RWPE2 (cell line): ENCODE data around the gene AHSG.

Experiments
- ATAC-seq: fragments of 200-7000 bp; cut with Tn5 transposase; 3 replicates; pipeline ENCODE4 v1.9.1; 2021; ENCODE audit warnings: low read depth
- DNase-seq: peaks from one replicate; pipeline ENCODE4 v3.0.0-alpha.2; 2020; ENCODE audit warnings: low spot score
- H3K27ac ChIP-seq: fragments of 450-650 bp; 2 replicates; pipeline ENCODE4 v1.5.1; 2017; ENCODE audit warnings: mild to moderate bottlenecking; ENCODE audit not compliant: poor library complexity, severe bottlenecking
- H3K27me3 ChIP-seq: fragments of 250-450 bp; sonication (Bioruptor Pico); 2 replicates; pipeline ENCODE4 v1.5.1; 2021; ENCODE audit warnings: mild to moderate bottlenecking, moderate library complexity; ENCODE audit not compliant: insufficient read depth, poor library complexity, severe bottlenecking
- H3K36me3 ChIP-seq: fragments of 250-450 bp; sonication (Bioruptor Pico); 2 replicates; pipeline ENCODE4 v1.5.1; 2020; ENCODE audit warnings: low read depth, mild to moderate bottlenecking, moderate library complexity
- H3K4me1 ChIP-seq: fragments of 250-450 bp; sonication (Bioruptor Pico); 2 replicates; pipeline ENCODE4 v1.5.1; 2021; ENCODE audit warnings: mild to moderate bottlenecking, moderate library complexity; ENCODE audit not compliant: insufficient read depth, poor library complexity, severe bottlenecking
- H3K4me3 ChIP-seq: fragments of 250-450 bp; sonication (Bioruptor Pico); 2 replicates; pipeline ENCODE4 v1.5.1; 2021; ENCODE audit warnings: mild to moderate bottlenecking, moderate library complexity; ENCODE audit not compliant: severe bottlenecking
- H3K9me3 ChIP-seq: fragments of 250-450 bp; sonication (Bioruptor Pico); 2 replicates; pipeline ENCODE4 v1.5.1; 2021; ENCODE audit warnings: mild to moderate bottlenecking, moderate library complexity; ENCODE audit not compliant: severe bottlenecking
- TF ChIP-seq, protein P1 (sequence below): fragments of 450-650 bp; IDR thresholded peaks from one replicate; pipeline ENCODE4 v1.5.1; 2017; ENCODE audit warnings: mild to moderate bottlenecking, moderate library complexity; ENCODE audit not compliant: poor library complexity, severe bottlenecking

Gene AHSG

DNA sequence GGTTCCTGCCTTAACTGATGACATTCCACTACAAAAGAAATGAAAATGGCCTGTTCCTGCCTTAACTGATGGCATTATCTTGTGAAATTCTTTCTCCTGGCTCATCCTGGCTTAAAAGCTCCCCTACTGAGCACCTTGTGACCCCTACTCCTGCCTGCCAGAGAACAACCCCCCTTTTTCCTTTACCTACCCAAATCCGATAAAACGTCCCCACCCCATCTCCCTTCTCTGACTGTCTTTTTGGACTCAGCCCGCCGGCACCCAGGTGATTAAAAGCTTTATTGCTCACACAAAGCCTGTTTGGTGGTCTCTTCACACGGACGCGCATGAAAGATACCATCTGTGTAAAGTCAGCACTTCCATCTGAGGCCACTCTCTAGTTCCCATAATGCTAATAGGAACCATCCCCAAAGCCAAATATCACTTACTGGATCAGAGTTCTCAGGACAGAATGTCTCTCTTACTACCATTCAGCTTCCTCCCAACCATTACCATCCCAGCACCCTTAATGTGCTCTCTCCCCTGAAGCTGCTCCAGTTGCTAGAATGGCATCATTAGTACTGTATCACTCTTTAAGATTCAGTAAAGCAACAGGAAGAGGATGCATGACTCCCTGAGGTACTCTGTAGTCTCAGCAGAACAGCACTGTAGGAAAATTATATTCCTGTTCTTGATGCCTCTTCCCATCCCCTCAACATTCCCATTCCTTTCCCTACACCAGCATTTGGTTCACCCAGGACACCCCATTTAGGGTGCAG is 50.7 kb downstream of the AHSG start:
- no peak for DNase-seq
- no peak overlapping the region for H3K27ac ChIP-seq
- no peak overlapping the region for H3K4me3 ChIP-seq
- no peak for ATAC-seq
- H3K4me1 ChIP-seq = no peaks in the 10 kb centered on the region
- H3K27me3 ChIP-seq = no peaks in the 10 kb centered on the region
- TF ChIP-seq, protein P1, sequence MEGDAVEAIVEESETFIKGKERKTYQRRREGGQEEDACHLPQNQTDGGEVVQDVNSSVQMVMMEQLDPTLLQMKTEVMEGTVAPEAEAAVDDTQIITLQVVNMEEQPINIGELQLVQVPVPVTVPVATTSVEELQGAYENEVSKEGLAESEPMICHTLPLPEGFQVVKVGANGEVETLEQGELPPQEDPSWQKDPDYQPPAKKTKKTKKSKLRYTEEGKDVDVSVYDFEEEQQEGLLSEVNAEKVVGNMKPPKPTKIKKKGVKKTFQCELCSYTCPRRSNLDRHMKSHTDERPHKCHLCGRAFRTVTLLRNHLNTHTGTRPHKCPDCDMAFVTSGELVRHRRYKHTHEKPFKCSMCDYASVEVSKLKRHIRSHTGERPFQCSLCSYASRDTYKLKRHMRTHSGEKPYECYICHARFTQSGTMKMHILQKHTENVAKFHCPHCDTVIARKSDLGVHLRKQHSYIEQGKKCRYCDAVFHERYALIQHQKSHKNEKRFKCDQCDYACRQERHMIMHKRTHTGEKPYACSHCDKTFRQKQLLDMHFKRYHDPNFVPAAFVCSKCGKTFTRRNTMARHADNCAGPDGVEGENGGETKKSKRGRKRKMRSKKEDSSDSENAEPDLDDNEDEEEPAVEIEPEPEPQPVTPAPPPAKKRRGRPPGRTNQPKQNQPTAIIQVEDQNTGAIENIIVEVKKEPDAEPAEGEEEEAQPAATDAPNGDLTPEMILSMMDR = no peak
- H3K9me3 ChIP-seq = no peaks in the 10 kb centered on the region
- H3K36me3 ChIP-seq = no peaks in the 10 kb centered on the region

DNA sequence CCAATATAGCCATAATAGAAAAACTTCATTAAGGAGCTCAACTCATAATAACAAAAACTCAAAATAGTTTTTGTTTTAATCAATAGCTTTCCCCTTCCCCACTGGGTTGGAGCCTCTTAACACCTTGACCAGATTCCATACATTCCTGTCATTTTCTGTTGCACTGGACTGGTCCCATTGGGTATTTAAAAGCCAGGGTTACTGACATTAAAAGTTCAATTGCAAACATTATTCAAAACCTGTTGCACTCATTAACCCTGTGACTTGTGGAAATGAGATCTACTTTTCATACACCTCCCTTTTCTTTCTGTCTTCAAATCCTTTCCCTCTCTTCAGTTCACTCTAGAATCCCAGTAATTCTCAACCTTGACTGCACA is 51.2 kb downstream of the AHSG start:
- no peak overlapping the region for H3K27ac ChIP-seq
- no peaks in the 10 kb centered on the region for H3K36me3 ChIP-seq
- peaks cover 4% of the 10 kb centered on the region for H3K4me1 ChIP-seq
- no peak for DNase-seq
- TF ChIP-seq, protein P1 = no peak
- no peak overlapping the region for H3K4me3 ChIP-seq
- no peaks in the 10 kb centered on the region for H3K27me3 ChIP-seq
- H3K9me3 ChIP-seq = no peaks in the 10 kb centered on the region
- no peak for ATAC-seq

DNA sequence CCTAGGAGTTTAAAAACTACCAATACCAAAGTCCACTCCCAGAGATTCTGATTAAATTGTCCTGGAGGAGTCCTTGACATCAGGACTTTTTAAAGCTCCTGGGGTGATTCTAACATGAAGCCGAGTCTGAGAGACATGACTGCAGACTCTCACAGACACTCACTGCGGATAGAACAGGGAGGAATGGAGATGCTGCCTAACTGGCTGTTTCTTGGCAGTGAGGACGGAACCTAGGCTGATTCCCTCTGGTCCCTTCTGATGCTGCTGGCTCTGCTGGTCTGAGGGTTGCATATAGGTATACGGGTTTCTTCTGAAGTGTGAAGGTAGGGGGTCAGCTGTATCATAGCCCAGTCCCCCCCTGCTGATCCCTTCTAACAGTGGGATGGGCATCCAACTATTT is 51.6 kb downstream of the AHSG start:
- ATAC-seq = no peak
- no peak overlapping the region for H3K27ac ChIP-seq

DNA sequence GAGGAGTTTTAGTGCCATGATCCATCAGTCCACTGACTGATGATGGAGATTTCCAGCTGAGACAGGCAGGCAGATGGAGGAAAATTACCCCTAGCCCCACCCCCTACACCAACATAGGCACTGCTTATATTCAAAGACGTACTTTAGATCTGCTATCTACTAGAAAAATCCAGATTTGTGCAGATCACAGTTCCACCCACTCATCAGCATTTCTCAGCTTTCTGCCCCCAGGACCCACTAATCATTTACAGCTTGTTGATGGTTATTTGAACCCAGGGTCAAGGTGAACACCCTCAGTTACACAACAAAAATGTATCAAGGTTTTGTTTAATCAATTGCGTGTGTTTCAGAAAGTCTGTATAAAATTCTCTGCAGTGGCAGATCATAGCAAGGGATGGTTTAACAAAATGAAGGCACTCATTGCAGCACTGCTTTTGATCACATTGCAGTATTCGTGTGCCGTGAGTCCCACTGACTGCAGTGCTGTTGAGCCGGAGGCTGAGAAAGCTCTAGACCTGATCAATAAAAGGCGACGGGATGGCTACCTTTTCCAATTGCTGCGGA is 52.8 kb downstream of the AHSG start, which contains the start of gene HRG:
Gene HRG (plus strand): TSS at position 390 of the 564 bp plus-strand sequence. CDS start 18 bp downstream, at position 408.
- no peak within 1 kb of the TSS for H3K4me3 ChIP-seq
- TF ChIP-seq, protein P1 = no peak
- no peak for DNase-seq
- H3K27ac ChIP-seq = no peak within 1 kb of the TSS
- no peaks in the 10 kb centered on the region for H3K27me3 ChIP-seq
- peaks cover 16% of the 10 kb centered on the region for H3K4me1 ChIP-seq
- ATAC-seq = no peak
- H3K36me3 ChIP-seq = no peaks in the 10 kb centered on the region
- no peaks in the 10 kb centered on the region for H3K9me3 ChIP-seq

More for the DNA sequence above, 51.6 kb downstream of the AHSG start:
- Histone ChIP-seq H3K4me3 (no peak overlapping the region), H3K9me3 (no peaks in the 10 kb centered on the region), H3K4me1 (peaks cover 7% of the 10 kb centered on the region), H3K27me3 (no peaks in the 10 kb centered on the region), H3K36me3 (no peaks in the 10 kb centered on the region)
- TF ChIP-seq, protein P1 = no peak
- DNase-seq = no peak

DNA sequence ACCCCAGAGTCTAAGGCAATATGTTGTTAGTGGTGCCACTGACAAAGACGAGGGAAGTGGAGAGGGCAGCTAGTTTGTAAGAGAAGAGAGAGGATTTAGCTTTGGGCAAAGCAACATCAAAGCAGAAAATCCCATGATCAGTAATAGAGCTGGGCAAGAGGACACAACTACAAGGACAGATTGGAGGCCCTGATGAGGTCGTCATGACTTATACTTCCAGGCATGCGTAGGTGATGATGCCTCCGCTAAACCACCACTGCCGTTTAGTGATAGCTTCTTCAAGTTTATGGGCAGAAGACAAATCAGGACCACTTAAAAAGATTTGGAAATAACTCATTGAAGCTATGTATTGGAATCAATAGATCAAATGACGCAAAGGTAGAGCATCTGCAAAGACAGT is 55.6 kb downstream of the AHSG start:
- ATAC-seq (no peak), DNase-seq (no peak)
- Histone ChIP-seq H3K9me3 (no peaks in the 10 kb centered on the region), H3K36me3 (no peaks in the 10 kb centered on the region), H3K27ac (no peak overlapping the region), H3K27me3 (no peaks in the 10 kb centered on the region), H3K4me3 (no peak overlapping the region), H3K4me1 (peaks cover 16% of the 10 kb centered on the region)
- TF ChIP-seq, protein P1 = no peak
